Endothelial cell of umbilical vein (primary cell): Measurements from ENCODE around the gene RANBP3.

Experiments used
- CTCF ChIP-seq, 2 donors: IDR thresholded peaks; 1 replicate in 1 of 2; 2 replicates in 1 of 2; pipeline ENCODE4 v1.5.1; 2011; ENCODE audit warnings: low read length in 2 of 2, mild to moderate bottlenecking in 2 of 2, moderate library complexity in 2 of 2, control low read depth in 1 of 2, inconsistent platforms in 1 of 2, low read depth in 1 of 2; ENCODE audit not compliant: insufficient read depth in 1 of 2; ENCODE audit errors: extremely low read depth in 1 of 2
- EZH2 ChIP-seq: IDR thresholded peaks from 2 replicates; pipeline ENCODE4 v1.6.1; 2012; ENCODE audit warnings: borderline replicate concordance, low read depth, mild to moderate bottlenecking, moderate library complexity, low read length, inconsistent platforms; ENCODE audit not compliant: severe bottlenecking
- GATA2 ChIP-seq: IDR thresholded peaks from 2 replicates; pipeline ENCODE4 v1.7.0; 2011; ENCODE audit warnings: low read depth, mild to moderate bottlenecking, moderate library complexity, mixed read lengths, low read length; ENCODE audit not compliant: insufficient read length, insufficient read depth
- JUN ChIP-seq: IDR thresholded peaks from 2 replicates; pipeline ENCODE4 v1.6.1; 2011; ENCODE audit warnings: borderline replicate concordance, low read depth; ENCODE audit not compliant: insufficient read length, insufficient read depth
- MAX ChIP-seq: IDR thresholded peaks from 2 replicates; pipeline ENCODE4 v1.6.1; 2011; ENCODE audit not compliant: insufficient read depth, insufficient read length
- MYC ChIP-seq: IDR thresholded peaks from one replicate; pipeline ENCODE4 v1.6.1; 2011; ENCODE audit warnings: mild to moderate bottlenecking, low read depth, low read length
- POLR2A ChIP-seq: IDR thresholded peaks from 2 replicates; pipeline ENCODE4 v1.6.1; 2012; ENCODE audit warnings: low read depth, mild to moderate bottlenecking, control low read depth, low read length
- POLR2AphosphoS5 ChIP-seq: IDR thresholded peaks from 2 replicates; pipeline ENCODE4 v1.6.1; 2012; ENCODE audit warnings: low read depth, mild to moderate bottlenecking, control low read depth, low read length, moderate library complexity; ENCODE audit not compliant: insufficient read depth

GRCh38 chr19:5969476-5969875, 8.5 kb downstream of the RANBP3 start:
- TF ChIP-seq CTCF (IDR thresholded peaks at IDR 0.05; ENCODE audit: extremely low read depth in 1 of 2, insufficient read depth in 1 of 2, low read depth in 1 of 2, low read length in 2 of 2) = no peak
- TF ChIP-seq POLR2A = no peak
- TF ChIP-seq JUN = no peak
- no peak for TF ChIP-seq EZH2
- no peak for TF ChIP-seq POLR2AphosphoS5
- no peak for TF ChIP-seq GATA2
- no peak for TF ChIP-seq MAX
- TF ChIP-seq MYC = no peak
